HEK293 (cell line): ENCODE measurements around the gene SCRN2.

Experiments used
- CTCF ChIA-PET: fragments of 350-600 bp; formaldehyde crosslinking; extraction: SDS; loops from one replicate; lab custom pipeline; 2021; ENCODE audit warnings: antibody characterized with exemption; lab: Yijun Ruan, JAX
- POLR2A ChIA-PET: fragments of 300-600 bp; formaldehyde crosslinking; extraction: SDS; loops from one replicate; lab custom pipeline; 2020; ENCODE audit warnings: antibody characterized with exemption, inconsistent platforms; lab: Yijun Ruan, JAX
- H3K27ac ChIP-seq: fragments of 200-500 bp; sonication (Bioruptor generic); 2 replicates; pipeline ENCODE4 v1.5.1; 2014; ENCODE audit warnings: low read depth, low read length, control low read depth, inconsistent platforms; ENCODE audit errors: extremely low read depth
- H3K36me3 ChIP-seq, 2 experiments: fragments of 200-500 bp in 1 of 2; sonication (Bioruptor generic) in 1 of 2; 1 replicate in 1 of 2; 2 replicates in 1 of 2; pipeline ENCODE4 v1.5.1; 2014 to 2017; ENCODE audit warnings: inconsistent platforms in 2 of 2, low read length in 2 of 2; ENCODE audit not compliant: control insufficient read depth in 2 of 2, insufficient read depth in 1 of 2
- H3K4me1 ChIP-seq: fragments of 200-500 bp; sonication (Bioruptor generic); 2 replicates; pipeline ENCODE4 v1.5.1; 2014; ENCODE audit warnings: mild to moderate bottlenecking, low read length, inconsistent platforms; ENCODE audit not compliant: control insufficient read depth, insufficient read depth
- H3K4me3 ChIP-seq: 2 replicates; pipeline ENCODE4 v1.5.1; 2011; ENCODE audit warnings: low read depth, mild to moderate bottlenecking, control low read depth, low read length, moderate library complexity
- H3K9me3 ChIP-seq: fragments of 200-500 bp; sonication (Bioruptor generic); 2 replicates; pipeline ENCODE4 v1.5.1; 2014; ENCODE audit warnings: low read depth, low read length, inconsistent platforms; ENCODE audit not compliant: control insufficient read depth, insufficient read depth
- BCL11A ChIP-seq: fragments of 450-650 bp; formaldehyde crosslinking; IDR thresholded peaks from 2 replicates; pipeline ENCODE4 v1.5.1; 2016; ENCODE audit warnings: low read depth, missing biosample characterization, missing genetic modification characterization
- GLIS1 ChIP-seq: fragments of 450-650 bp; formaldehyde crosslinking; IDR thresholded peaks from 2 replicates; pipeline ENCODE4 v1.5.1; 2016; ENCODE audit warnings: missing biosample characterization, missing genetic modification characterization
- KLF1 ChIP-seq: fragments of 450-650 bp; formaldehyde crosslinking; IDR thresholded peaks from 2 replicates; pipeline ENCODE4 v1.5.1; 2016; ENCODE audit warnings: missing biosample characterization, missing genetic modification characterization
- KLF16 ChIP-seq: fragments of 450-650 bp; formaldehyde crosslinking; IDR thresholded peaks from 2 replicates; pipeline ENCODE4 v1.5.1; 2017; ENCODE audit warnings: missing biosample characterization, missing genetic modification characterization
- PATZ1 ChIP-seq: fragments of 450-650 bp; formaldehyde crosslinking; IDR thresholded peaks from 2 replicates; pipeline ENCODE4 v1.5.1; 2016; ENCODE audit warnings: missing biosample characterization, missing genetic modification characterization
- SP7 ChIP-seq: fragments of 450-650 bp; formaldehyde crosslinking; IDR thresholded peaks from 2 replicates; pipeline ENCODE4 v1.5.1; 2016; ENCODE audit warnings: missing biosample characterization, missing genetic modification characterization
- ZBTB21 ChIP-seq: fragments of 450-650 bp; formaldehyde crosslinking; IDR thresholded peaks from 2 replicates; pipeline ENCODE4 v1.5.1; 2017; ENCODE audit warnings: missing biosample characterization, missing genetic modification characterization
- ZBTB48 ChIP-seq: fragments of 450-650 bp; formaldehyde crosslinking; IDR thresholded peaks from 2 replicates; pipeline ENCODE4 v1.5.1; 2016; ENCODE audit warnings: missing biosample characterization, missing genetic modification characterization
- ZEB2 ChIP-seq: fragments of 450-650 bp; formaldehyde crosslinking; IDR thresholded peaks from 2 replicates; pipeline ENCODE4 v1.5.1; 2016; ENCODE audit warnings: missing biosample characterization, missing genetic modification characterization
- ZFHX2 ChIP-seq: fragments of 450-650 bp; formaldehyde crosslinking; conservative IDR thresholded peaks from 2 replicates; pipeline ENCODE4 v1.5.1; 2016; ENCODE audit warnings: missing biosample characterization, missing genetic modification characterization
- ZFP37 ChIP-seq: fragments of 450-650 bp; formaldehyde crosslinking; IDR thresholded peaks from 2 replicates; pipeline ENCODE4 v1.5.1; 2016; ENCODE audit warnings: missing biosample characterization, missing genetic modification characterization
- ZNF175 ChIP-seq: fragments of 450-650 bp; formaldehyde crosslinking; IDR thresholded peaks from 2 replicates; pipeline ENCODE4 v1.5.1; 2016; ENCODE audit warnings: missing biosample characterization, missing genetic modification characterization
- ZNF24 ChIP-seq: fragments of 450-650 bp; formaldehyde crosslinking; IDR thresholded peaks from 2 replicates; pipeline ENCODE4 v1.5.1; 2016; ENCODE audit warnings: missing biosample characterization, missing genetic modification characterization
- ZNF274 ChIP-seq, 2 experiments: fragments of 200-500 bp in 1 of 2; fragments of 450-650 bp in 1 of 2; sonication (Bioruptor generic) in 1 of 2; formaldehyde crosslinking in 1 of 2; IDR thresholded peaks; 2 replicates each; pipeline versions ENCODE4 v1.5.1 to v1.6.1; 2014 to 2016; ENCODE audit warnings: borderline replicate concordance in 1 of 2, inconsistent platforms in 1 of 2, low read length in 1 of 2, missing biosample characterization in 1 of 2, missing genetic modification characterization in 1 of 2
- ZNF449 ChIP-seq: fragments of 450-650 bp; formaldehyde crosslinking; IDR thresholded peaks from 2 replicates; pipeline ENCODE4 v1.5.1; 2017; ENCODE audit warnings: missing biosample characterization, mild to moderate bottlenecking, missing genetic modification characterization, moderate library complexity
- ZNF513 ChIP-seq: fragments of 450-650 bp; IDR thresholded peaks from 2 replicates; pipeline ENCODE4 v1.5.1; 2018; ENCODE audit warnings: missing biosample characterization, missing genetic modification characterization
- ZNF514 ChIP-seq: fragments of 450-650 bp; formaldehyde crosslinking; IDR thresholded peaks from 2 replicates; pipeline ENCODE4 v1.5.1; 2016; ENCODE audit warnings: missing biosample characterization, missing genetic modification characterization
- ZNF518A ChIP-seq: fragments of 450-650 bp; formaldehyde crosslinking; conservative IDR thresholded peaks from 2 replicates; pipeline ENCODE4 v1.5.1; 2016; ENCODE audit warnings: low read depth, missing biosample characterization, missing genetic modification characterization
- ZNF596 ChIP-seq: fragments of 450-650 bp; IDR thresholded peaks from 2 replicates; pipeline ENCODE4 v1.5.0; 2018; ENCODE audit warnings: missing biosample characterization, mild to moderate bottlenecking, missing genetic modification characterization, moderate library complexity
- ZNF600 ChIP-seq: fragments of 450-650 bp; formaldehyde crosslinking; IDR thresholded peaks from 2 replicates; pipeline ENCODE4 v1.5.1; 2016; ENCODE audit warnings: missing biosample characterization, missing genetic modification characterization
- ZNF660 ChIP-seq: fragments of 450-650 bp; IDR thresholded peaks from 2 replicates; pipeline ENCODE4 v1.5.1; 2018; ENCODE audit warnings: missing biosample characterization, mild to moderate bottlenecking, missing genetic modification characterization
- ZNF670 ChIP-seq: fragments of 450-650 bp; formaldehyde crosslinking; IDR thresholded peaks from 2 replicates; pipeline ENCODE4 v1.5.1; 2016; ENCODE audit warnings: missing biosample characterization, missing genetic modification characterization, low read depth
- ZNF777 ChIP-seq: fragments of 450-650 bp; formaldehyde crosslinking; IDR thresholded peaks from 2 replicates; pipeline ENCODE4 v1.5.1; 2017; ENCODE audit warnings: missing biosample characterization, missing genetic modification characterization, borderline replicate concordance
- ZNF792 ChIP-seq: fragments of 450-650 bp; formaldehyde crosslinking; IDR thresholded peaks from 2 replicates; pipeline ENCODE4 v1.5.1; 2016; ENCODE audit warnings: missing biosample characterization, missing genetic modification characterization

The SCRN2 gene

GRCh38 chr17:47850692-47851573 lies 9.9 kb upstream of the SCRN2 start, which contains the start of gene SP6 (continued):
- TF ChIP-seq GLIS1 (peak; percentile 73), ZNF175 (tag by site-specific recombination) (no peak), ZNF449 (tag by site-specific recombination) (no peak), ZFHX2 (tag by site-specific recombination) (peak; percentile 89), KLF1 (tag by site-specific recombination) (peak; percentile 91), ZBTB48 (tag by site-specific recombination) (peak; percentile 27; the same call in 1 of the 2 replicates), SP7 (tag by site-specific recombination) (peak; percentile 31; the same call in 1 of the 2 replicates), PATZ1 (peak; percentile 76), ZBTB21 (tag by site-specific recombination) (no peak), ZNF777 (peak; percentile 70; the same call in 1 of the 2 replicates), ZNF518A (tag by site-specific recombination) (no peak), ZFP37 (tag by site-specific recombination) (0 out of 2 replicates have a peak, but pooled peaks have one; percentile 47), ZNF513 (tag by site-specific recombination) (peak; percentile 42; the same call in 1 of the 2 replicates), ZEB2 (tag by site-specific recombination) (peak; percentile 63; the same call in 1 of the 2 replicates), ZNF514 (tag by site-specific recombination) (no peak)
- TF ChIP-seq, all 188 proteins: peak for 35

- CTCF ChIA-PET = interaction anchor here (0.6 to 19.4 kb wide), 9 partner anchors 7 to 196 kb away, joined by 3 to 837 read pairs (median 3); partner anchors contain the start of genes SCRN2 and SP2
- peak overlapping the region; percentile 46 for H3K4me3 ChIP-seq
- peaks cover 4% of the 10 kb centered on the region; the same call in 1 of the 2 replicates for H3K4me1 ChIP-seq
- POLR2A ChIA-PET = interaction anchor here (1.0 to 3.0 kb wide), 8 partner anchors 9 to 642 kb away, joined by 3 to 15 read pairs (median 4); partner anchors contain the start of genes LRRC46, MRPL10, SCRN2 and SP2
- no peak overlapping the region; the same call in 1 of the 2 replicates for H3K27ac ChIP-seq
- H3K9me3 ChIP-seq = no peaks in the 10 kb centered on the region
- peaks cover 0 to 4% of the 10 kb centered on the region in 2 experiments; a peak in 1 of 3 replicates for H3K36me3 ChIP-seq
- no peak for TF ChIP-seq KLF1 (tag by site-specific recombination)
- TF ChIP-seq ZNF792 (tag by site-specific recombination) = no peak
- no peak for TF ChIP-seq ZNF449 (tag by site-specific recombination)
- TF ChIP-seq ZNF24 = no peak
- no peak for TF ChIP-seq ZNF596 (tag by site-specific recombination)
- no peak for TF ChIP-seq ZNF274 (IDR thresholded peaks at IDR 0.05; ENCODE audit: low read length)
- TF ChIP-seq ZNF274 (tag by site-specific recombination; IDR thresholded peaks at IDR 0.05; ENCODE audit: borderline replicate concordance) = no peak
- TF ChIP-seq ZNF660 (tag by site-specific recombination) = no peak
- no peak for TF ChIP-seq ZNF600 (tag by site-specific recombination)
- no peak for TF ChIP-seq BCL11A (tag by site-specific recombination)
- TF ChIP-seq ZNF670 (tag by site-specific recombination) = no peak
- TF ChIP-seq KLF16 (tag by site-specific recombination) = no peak
Measured at GRCh38 chr17:47850373-47850691, 9.3 kb upstream of the SCRN2 start.
